OCI-LY7 (cell line): ENCODE results near the gene HDAC9.

ENCODE experiments used
- CTCF ChIP-seq: fragments of 200-600 bp; sonication (generic); conservative IDR thresholded peaks from 2 replicates; pipeline ENCODE4 v1.5.1; 2014; ENCODE audit warnings: mild to moderate bottlenecking, antibody characterized with exemption, low read length, moderate library complexity, mixed read lengths
- EZH2phosphoT487 ChIP-seq: fragments of 200-600 bp; sonication (generic); IDR thresholded peaks from 2 replicates; pipeline ENCODE4 v1.6.1; 2018; ENCODE audit warnings: low read depth, borderline replicate concordance, mild to moderate bottlenecking, mixed run types, antibody characterized with exemption, low read length, moderate library complexity, mixed read lengths

DNA sequence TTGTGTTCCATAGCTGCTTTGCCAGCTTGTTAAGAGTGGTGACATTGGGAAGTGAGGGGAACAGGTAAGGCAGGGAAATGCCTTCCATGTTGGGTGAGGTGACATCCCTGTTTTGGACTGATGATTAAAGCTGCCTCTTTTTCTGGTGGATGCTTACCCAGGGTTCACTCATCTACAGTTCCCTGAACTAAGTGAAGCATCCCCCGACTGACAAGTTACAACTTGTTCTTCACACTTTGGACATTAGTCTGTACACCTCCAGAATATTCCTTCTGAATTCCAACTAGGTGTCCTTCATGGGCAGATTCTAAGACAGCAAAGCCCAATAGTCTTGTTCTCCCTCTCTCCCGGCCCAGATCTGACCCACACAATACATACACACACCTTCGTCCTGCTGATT is 63.4 kb downstream of the HDAC9 start:
- TF ChIP-seq CTCF (no peak), EZH2phosphoT487 (no peak)
